Measurements from ENCODE around the gene SEMA3F.

SEMA3F gene

DNA sequence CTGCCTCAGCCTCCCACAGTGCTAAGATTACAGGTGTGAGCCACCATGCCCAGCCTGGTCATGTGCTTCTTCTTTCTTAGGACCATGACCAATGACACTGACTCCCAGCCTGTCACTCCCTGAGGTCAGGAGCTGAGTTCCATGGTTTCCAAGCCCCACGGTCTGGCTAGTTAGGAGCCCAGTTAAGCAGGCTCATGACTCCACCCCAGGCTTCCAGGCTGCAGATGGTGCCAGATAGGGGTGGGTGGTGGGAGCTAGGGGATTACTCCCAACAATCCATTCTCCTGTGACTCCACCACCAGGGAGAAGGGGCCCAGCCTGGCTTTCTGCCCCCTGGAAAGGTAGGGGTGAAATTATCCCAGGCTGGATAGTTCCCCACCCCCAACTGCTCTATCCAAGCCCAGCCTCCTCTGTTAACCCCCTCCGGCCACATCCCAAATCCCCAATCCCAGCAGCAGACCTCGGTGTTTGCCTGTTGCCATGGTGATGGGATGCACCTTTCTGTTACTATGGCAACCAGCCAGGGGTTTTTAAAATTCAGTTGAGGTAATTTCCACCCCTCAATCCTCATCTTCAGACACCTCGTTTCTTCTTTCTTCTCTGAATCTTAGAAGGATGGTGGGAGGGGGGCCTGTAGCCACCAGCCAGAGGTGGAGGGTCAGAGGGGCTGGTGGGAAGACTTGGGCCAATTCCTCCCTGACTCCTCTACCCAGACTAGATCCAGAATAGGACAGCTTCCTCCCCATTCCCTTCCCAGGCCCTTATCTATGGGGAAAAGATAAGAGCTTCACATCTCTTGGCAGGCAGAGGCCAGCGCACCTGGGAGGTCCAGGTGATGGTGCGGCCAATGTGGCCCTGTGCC, 22.5 kb upstream of the SEMA3F start:
- no peak for DNase-seq (ENCODE audit: low spot score)

DNA sequence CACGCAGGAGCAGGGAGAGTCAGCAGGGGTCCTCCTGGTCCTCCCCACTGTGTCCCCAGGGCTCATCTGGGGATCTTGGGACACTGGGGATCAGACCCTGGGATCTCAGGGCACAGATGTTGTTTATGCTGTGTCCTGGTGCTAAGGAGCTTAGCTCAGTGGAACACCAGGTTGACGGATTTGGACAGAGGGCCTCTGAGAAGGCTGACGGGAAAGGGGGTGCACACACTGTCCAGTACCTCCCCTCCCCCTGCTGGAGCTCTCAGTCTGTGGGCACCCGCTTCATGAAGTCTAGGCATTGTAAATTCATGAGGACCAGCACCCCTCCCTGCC, 21.9 kb upstream of the SEMA3F start:
- DNase-seq (ENCODE audit: low spot score) = no peak

DNA sequence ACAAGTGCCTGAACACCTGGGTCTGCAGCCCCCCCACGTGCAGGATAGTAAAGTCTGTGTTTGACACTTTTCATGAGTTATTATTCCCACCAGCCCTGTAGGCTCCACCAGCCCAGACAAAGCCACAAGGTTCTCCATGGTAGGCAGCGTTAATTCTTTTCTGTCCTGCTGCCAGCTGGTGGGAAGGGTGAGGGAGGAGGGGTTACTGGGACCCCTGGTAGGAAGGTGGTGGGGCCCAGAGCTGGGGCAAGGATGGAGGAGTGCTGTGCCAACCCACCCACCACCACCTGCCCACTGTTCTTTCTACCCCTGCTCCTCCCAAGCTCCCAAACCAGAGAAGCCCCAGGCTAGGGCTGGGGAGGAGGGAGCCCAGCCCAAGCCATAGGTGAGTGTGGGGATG, 20.8 kb upstream of the SEMA3F start:
- no peak for DNase-seq (ENCODE audit: low spot score)

DNA sequence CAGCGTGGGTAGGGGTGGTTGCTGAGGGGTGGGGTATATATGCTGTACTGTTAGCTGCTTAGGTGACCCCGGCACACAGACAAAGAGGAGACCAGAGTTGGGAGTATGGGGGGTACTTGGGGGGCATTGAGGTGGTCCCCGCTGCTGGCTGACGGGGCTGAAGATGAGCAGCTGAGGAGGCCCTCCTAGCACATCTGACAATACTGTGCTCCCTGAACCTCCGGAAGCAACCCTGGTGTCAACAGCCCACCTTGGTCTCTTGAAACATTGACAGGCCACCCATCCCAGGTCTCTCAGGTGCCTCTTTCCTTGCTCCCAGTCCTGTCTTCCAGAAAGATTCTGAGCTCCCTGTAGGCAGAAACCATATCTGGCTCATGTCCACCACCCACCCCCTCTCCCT, 19.2 kb upstream of the SEMA3F start:
- DNase-seq (ENCODE audit: low spot score) = no peak

DNA sequence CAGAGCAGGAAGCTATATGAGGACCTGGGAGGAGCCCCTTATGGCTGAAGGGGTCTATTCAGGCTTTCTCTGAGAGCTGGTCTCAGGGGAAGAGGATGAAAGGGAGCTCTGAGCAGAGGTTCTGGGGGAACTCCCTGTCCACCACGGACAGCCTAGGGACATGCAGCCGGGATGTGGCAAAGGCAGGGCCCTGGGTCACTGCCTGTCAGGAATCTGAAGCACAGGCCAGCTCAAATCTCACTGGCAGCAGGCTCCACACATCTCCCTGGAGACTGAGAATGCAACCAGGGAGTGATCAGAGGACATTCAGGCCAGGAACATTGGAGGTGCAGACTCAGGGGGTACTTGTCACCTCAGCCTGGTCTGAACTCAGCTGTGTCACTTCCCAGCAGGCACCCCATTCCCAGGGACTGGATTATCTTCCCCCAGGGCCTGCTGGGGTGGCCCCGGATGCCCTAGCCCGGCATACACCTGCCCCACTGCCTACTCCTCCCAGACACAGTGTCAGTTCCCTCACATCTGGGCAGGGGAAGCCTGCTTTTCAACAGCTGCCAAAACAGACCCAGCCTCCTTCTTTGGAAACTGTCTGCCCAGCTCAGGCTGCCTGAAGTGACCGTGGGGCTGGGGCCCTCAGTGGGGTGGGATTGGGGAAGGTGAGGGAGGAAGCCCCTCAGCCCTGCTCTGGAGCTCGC, 18.3 kb upstream of the SEMA3F start:
- DNase-seq (ENCODE audit: low spot score) = no peak

DNA sequence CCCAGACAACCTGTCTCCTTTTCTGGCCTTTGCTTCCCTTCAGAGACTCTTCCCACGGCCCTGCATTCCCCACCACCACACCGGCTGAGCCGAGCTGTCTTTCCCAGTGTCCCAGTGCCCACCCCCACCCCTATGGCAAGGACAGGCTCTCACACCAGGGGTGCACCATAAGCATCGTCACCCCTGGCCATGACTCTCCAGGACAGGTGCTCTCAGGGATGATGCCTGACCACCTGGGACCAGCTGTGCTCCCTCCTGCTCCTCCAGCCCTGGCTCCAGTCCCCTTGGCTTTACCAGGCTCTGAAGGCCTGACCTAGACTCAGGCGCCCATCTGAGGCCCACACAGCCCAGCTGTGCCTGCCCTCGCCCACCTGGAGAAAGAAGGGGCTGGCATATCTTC, 17.6 kb upstream of the SEMA3F start:
- DNase-seq (ENCODE audit: low spot score) = no peak

DNA sequence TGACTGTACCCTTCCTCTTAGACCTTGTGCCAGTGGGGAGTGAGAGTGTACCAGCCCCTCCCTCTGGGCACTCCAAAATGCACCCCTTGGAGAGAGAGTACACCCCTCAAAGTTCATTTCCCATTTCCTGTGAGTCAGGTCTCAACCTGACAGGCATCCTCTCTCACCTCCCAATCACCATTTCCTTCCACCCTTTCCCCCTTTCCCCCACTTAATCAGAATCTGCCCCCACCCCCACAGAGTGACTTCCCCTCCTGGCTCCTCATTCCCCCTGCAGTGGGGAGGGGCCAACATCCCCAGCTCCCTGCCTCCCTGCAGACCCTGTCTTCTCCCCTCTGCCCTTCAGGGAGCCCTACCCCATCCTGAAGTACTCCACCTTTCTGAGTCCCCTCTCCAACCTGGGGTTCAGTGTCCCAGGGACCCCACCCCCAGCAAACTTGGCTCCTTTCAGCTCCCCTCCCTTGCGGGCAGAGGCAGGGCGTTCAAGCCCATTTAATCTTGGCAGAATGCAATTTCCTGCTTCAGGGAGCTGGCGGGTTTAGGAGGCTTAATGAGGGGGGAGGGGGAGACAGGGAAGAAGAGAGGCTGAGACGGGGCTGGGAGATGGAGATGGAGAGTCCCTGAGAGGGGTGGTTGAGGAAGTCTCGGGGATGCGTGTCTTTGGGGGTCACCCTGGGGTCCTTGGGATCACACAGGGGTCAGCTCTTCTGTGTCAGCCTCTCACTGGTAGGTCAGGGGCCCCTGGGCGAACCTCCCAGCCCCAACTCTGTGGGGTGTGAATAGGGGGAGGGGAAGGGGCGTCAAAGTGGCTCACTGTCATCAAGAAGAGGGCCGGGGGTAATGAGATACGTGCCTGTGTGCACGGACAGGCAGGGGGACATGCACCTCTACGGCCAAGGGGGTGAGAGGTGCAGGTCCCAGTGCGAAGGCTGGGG, 16.6 kb upstream of the SEMA3F start:
- no peak for DNase-seq (ENCODE audit: low spot score)

DNA sequence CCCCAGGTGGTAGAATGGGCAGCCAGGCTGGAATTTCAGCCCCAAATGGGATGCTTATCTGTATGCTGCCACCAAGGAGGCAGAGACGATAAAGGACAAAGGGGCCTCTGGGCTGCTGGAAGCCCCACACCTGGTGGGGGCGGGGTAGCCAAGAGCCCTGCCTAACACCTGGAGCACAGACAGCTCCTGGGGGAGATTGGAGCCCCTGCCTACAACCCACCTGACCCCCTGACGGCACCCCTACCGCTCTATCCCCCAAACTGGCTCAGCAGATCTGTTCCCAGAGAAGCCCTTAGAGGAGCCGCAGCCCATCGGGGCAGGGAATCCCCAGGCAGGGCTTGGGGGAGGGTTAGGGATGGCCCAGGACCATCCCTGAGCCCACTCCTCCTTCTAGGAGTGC, 15.8 kb upstream of the SEMA3F start:
- DNase-seq (ENCODE audit: low spot score) = no peak

DNA sequence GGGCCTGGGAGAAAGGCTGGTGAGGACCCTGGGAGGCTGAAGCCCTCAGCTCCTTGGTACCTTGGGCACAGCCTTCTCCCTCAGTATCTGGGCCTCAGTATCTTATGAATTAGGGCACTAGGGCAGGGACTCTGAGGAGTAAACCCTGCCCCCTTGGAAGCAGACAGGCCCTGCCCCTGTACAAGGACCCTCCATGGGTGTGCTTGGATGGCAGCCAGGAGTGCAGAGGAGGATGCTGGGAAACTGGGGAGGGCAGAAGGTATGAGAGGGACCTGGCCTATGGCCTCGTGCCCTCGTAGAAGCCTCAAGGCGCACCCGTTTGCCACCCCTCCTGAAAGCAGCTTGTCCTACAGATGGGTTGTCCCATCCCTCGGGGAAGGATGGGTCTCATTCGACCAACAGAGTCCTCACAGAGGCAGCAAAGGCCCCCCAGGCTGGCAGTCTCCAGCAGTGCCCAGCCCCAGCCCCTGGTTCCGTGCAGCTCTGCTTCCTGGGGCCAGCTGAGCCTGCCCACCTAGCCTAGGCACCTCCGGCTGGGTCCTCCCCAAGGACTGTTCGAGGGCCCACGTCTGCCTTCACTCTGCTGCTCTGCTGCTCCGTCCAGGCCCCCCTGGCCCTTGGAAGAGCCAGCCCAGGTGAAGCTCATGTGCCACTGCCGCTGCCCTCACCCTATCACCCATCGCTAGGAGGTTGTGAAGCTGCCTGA, 15.3 kb upstream of the SEMA3F start:
- DNase-seq (ENCODE audit: low spot score) = no peak

DNA sequence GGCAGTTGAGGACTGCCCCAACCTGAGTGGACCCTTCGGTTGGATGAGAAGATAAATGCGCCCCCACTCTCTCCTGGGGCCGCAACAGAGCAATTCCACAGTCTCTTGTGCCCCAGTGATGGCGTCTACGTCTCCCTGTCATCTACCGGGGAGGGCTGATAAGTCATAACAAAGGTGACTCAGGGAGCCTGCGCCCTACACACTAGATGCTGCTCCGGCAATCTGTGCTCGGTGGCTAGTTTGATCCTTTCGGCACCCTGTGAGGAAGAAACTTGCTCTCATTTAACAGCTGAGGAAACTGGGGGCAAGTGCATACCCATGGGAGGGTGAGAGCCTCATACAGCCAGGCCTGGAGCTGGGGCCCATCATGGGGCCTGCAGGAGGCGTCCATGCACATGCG, 14.1 kb upstream of the SEMA3F start:
- no peak for DNase-seq (ENCODE audit: low spot score)

DNA sequence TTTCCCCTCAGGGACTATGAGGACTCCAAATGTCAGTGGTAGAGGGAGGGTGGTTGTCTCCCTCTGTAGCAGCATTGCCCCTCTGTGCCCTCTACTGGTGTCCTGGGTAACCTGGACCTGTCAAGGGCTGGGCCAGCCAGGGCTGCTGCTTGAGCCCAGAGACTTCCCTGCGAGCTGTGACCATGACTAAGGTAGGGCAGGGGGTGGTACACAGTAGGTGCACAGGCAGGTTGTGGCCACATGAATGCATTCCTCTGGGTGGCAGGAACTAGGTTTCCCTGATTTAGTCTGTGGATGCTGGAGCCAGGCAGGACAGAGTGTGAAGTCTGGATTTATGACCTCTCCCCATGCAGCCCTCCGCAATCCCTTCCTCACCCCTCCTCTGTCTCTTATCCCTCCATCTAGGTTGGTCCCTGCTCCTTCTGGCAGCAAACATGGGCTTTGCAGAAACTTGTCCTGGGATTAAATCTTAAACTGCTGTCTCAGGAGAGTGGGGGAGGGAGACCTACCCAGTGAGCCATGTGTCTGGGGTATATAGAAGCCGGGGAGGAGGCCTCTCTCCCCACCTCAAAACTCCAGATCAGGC, 8.7 kb upstream of the SEMA3F start:
- DNase-seq (ENCODE audit: low spot score) = no peak

DNA sequence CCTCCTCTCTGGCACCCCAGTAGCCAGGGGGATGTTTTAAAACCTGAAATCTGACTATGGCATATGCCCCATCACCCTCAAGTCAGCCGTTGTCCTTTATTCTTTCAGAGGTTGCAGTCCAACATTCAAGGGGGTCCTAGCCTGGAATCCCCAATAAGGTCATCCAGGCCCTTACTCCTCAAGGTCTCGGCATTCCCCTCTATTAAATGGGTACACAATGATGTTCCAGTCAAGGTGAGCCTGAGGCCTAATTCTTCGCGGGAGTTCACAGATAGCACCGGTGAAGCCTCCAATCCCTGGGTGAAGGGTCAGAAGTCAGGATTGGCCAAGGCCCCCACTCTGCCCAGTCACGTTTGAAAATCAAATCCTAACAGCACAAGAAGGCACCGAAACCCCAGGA, 8.1 kb upstream of the SEMA3F start:
- DNase-seq (ENCODE audit: low spot score) = no peak

DNA sequence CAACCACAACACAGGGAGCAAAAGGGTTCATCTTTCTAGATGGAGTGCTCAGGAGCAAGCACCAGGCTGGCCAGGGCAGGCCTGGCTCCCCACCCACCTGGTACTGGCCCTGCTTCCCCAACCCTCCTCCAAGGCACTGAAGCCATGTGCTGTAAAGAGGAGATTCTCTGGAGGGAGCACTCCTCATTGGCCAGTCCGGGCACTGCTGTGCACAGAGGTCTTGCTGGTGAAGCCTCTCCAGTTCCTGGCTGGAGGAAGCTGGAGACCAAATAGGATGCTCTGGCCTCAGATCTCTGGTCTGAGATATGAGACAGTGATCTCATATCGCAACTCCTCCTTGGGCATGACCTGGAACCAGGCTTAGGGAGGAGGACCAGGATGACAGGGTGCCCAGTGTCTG, 7.7 kb upstream of the SEMA3F start:
- DNase-seq (ENCODE audit: low spot score) = no peak

DNA sequence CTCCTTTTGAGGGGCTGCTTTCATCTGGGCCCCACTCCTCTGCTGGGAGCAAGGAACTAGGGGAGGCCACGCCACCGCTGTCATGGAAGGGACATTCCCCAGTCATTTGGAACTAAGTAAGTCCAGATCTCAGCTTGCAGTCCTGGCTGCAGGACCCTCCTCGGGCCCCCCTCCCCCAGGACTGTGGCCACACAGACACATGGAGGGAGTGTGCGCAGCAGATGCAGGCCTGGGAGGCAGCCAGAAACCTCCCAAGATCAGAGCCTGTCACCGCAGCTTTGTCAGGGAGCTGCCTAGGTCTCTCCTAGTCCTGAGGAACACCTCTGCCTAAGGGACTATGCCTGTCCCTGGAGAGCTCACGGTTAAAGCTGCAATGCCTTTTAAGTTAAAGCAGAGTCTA, 7.3 kb upstream of the SEMA3F start:
- no peak for DNase-seq (ENCODE audit: low spot score)

DNA sequence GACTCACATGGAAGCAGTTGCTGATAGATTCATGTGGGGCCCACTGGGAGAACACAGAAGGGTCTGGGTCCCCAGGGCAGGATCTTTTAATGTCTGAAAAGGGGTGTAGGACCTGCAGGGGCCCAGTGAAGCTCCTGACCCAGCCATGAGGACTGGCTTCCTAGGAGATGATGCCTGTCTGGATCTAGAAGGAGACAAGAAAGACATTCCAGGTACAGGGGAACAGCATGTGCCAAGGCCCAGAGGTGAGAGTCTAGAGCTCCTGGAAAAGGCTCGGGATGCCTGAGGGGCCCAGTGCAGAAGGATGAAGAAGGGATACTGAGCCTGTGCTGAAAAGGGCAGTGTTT, 4.7 kb upstream of the SEMA3F start:
- no peak for DNase-seq (ENCODE audit: low spot score)

DNA sequence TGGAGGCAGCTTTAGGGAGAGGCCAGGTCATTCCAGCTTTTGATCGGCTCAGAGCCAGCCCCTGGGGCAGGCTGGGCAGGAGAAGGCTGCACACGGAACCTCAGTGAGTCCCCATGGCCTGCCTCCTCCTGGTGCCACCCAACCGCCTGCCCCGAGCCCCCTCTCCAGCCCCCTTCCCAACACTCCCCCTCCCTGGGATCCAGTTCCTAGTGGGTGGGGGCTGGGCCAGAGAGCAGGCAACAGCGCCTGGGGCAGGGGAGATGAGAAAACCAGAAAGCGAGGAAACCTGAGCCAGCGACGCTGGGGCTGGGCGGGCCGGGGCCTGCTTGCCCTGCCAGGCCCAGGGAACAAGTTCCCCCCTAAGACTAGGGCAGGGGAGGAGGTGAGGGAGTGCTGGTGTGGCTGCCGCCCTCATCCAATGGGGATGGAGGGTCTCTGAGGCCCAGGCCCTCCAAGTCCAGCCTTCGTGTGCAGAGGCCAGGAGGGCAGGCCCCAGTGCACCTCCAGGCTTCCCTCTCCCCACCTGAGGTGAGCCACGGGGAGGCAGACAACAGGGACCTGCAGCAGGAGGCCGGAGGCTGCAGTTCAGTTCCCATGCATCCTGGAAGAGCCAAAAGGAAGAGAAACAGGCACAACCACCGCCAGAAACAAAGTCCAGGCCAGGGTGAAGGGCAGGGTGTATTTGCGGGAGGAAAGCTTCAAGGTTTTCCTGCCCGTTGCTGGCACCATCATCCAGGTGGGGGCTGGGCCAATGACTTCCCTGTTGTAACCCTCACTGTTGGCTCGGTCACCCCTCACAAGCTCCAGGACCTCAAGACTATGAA, 4.0 kb upstream of the SEMA3F start:
- no peak for DNase-seq (ENCODE audit: low spot score)

DNA sequence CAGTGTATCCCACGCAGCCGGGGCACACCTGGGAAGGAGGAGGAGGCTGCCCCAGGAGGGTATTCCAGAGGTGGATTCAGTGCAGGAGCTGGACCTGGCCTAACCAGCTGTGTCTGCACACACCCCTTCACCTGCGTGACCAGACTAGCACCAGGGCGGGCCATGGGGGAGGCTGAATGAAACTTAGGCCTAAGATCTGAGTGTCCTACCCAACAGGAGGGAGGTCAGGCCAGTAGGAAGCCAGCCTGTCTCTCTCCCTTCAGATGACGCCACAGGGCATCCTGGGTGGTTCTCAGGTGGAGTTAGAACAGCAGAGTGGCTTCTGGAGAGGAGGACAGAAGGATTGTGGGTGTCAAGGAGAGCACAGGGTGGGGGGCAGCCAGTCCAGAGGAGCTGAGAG, 3.4 kb upstream of the SEMA3F start:
- no peak for DNase-seq (ENCODE audit: low spot score)

DNA sequence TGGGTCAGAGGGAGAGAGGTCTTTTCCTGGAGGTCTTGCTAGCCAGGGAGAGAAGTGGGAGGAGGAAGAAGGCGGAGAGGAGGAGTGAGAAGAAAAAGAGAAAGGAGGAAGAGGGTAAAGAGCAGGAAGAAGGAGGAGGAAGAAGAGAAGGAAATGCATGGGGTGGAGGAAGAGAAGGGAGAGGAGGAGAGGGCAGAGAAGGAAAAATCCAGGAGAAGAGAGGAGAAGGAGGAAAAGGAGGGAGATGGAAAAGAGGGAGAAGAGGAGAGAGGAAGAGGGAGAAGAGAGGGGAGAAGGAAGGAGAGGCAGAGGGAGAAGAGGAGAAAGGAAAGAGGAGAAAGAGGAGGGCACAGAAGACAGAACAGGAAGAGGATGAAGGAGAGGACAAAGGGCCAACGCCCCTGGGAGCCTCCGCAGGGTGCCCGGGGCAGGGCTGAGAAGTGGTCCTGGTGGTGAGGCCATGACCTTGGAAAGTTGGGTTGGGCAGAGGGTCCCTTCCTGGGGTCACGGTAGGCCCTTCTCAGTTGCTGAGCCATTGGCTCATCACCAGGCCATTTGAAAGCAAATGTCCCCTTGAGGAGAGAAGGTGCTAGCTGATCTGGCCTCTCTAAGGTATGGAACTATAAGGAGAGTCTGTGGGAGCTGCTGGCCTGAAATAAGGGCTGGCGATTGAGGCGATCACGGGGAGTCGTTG, 1.2 kb upstream of the SEMA3F start:
- DNase-seq (ENCODE audit: low spot score) = no peak

DNA sequence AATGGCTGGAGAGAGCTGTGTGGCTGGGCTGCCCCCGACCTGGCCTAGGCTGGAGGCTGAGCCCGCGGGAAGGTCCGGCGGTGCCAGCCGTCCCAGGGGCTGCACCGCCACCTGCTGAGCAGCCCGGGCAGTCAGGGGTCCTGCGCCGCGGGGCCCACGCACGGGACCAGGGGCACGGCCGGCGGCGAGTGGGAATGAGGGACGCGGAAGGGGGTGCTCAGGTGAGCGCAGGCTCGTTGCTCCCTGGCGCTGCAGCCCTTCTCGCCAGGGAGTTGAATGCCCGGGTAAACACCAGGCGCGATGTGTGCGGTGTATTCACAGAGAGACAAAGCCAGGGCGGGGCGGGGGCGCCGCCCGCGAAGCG, 666 bp upstream of the SEMA3F start:
- no peak for DNase-seq (ENCODE audit: low spot score)

DNA sequence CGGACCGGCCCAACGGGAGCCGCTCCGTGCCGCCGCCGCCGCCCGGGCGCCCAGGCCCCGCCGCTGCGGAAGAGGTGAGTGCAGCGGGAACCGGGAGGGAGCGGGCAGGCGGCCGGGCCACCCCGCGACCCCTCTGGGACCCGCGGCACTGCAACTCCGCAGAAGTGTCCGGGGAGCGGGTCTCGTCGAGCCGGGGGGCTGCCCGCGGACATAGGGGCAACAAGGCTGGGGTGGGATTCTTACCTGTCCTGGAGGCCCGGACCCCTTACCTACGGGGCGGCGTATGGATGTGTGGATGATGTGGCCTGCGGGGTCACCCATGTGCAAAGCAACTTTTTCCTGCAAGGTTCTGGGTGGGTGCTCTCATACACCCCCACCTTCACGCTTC, 361 bp downstream of the SEMA3F start:
- no peak for DNase-seq (ENCODE audit: low spot score)

DNA sequence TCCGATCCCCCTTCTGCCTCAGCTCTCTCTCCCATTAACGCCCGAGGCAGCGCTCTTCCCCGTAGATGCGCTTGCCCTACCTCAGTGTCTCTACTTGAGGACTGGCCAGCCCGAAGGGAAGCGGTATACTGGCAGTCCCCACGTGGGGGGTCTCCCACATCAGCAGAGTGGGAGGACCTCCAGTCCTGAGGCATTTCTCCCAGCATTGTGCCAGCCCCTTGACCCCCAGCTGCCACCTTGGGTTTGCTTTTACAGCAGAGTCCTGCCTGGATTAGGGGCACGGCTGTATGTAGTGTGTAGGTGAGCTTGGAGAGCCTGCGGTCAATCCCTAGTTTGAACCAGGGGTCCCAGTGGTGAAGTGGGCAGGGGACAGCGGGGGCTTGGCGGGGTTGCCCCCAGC, 767 bp downstream of the SEMA3F start:
- no peak for DNase-seq (ENCODE audit: low spot score)
